ENCODE measurements around the gene GPX8. TPM values are rescaled to one million over a fixed set of nuclear protein-coding genes. Genes with fewer than 3 reads are reported as not detected.

GPX8 gene
- polyA plus RNA-seq, 1 of the 3 experiments (the other 2 are of a cell fraction): 30.1 TPM

DNA sequence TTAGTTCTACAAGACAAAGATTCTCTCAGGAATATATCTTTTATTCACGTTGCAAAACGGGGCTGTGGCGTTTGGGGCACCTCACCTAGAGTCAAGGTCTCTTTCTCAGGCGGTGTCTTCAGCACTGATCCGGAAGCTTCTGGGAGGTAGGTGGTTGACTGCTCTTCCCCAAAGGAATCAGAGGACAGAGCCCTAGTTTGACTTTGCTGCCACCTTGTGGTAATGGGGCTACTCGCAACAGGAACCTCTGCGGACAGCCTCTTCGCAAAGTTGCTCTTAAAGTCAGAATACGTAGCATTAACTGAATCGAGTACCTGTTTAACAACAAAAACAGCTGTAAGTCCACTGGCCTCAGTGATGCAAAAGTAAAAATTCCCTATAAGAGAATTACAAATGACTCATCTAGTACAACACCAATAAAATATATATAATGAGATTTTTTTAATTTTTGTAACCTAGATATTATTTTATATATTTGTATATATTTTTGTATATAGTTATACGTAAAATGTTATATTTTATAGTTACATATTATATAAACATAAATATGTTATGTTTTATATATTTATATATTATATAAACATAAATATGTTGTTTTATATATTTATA lies 13.3 kb upstream of the GPX8 start:
- H3K9ac ChIP-seq: no peak overlapping the region
- no peaks in the 10 kb centered on the region for H4K20me1 ChIP-seq (ENCODE audit: insufficient read depth)
- H3K4me1 ChIP-seq (ENCODE audit: control insufficient read depth in 1 of 2, insufficient read depth in 2 of 2, low read depth in 1 of 2, low read length in 1 of 2): no peaks in the 10 kb centered on the region
- 9% methylated on average over 11 of the region's 11 CpGs for WGBS (ENCODE audit: low lambda C conversion rate)
- no peaks in the 10 kb centered on the region for H3K9me3 ChIP-seq
- no peak overlapping the region; a peak in 1 of 4 replicates for H3K4me3 ChIP-seq (ENCODE audit: low read depth in 2 of 2, low read length in 1 of 2)
- peaks cover 6% of the 10 kb centered on the region; the same call in 1 of the 2 replicates for H3K27me3 ChIP-seq (ENCODE audit: insufficient read depth)
- H3K27ac ChIP-seq (ENCODE audit: low read depth in 2 of 2, low read length in 1 of 2): no peak overlapping the region
- H2AFZ ChIP-seq (ENCODE audit: low read depth): no peak overlapping the region; the same call in 1 of the 2 replicates
- ChIA-PET CTCF (interaction anchor here (0.6 to 1.7 kb wide), 25 partner anchors 8 to 279 kb away, joined by 3 to 15 read pairs (median 4); partner anchors contain the start of genes ESM1 and GPX8), POLR2A (no interaction called here)
- H3K4me2 ChIP-seq: 0 out of 2 replicates have a peak overlapping the region, but pooled peaks have one; percentile 44
- DNase-seq: peak; percentile 60
- TF ChIP-seq RAD21 (IDR thresholded peaks at IDR 0.05; ENCODE audit: low read length): peak; percentile 88
- peak; percentile 17; the same call in 1 of the 2 replicates for TF ChIP-seq NRF1 (IDR thresholded peaks at IDR 0.05; ENCODE audit: low read depth, low read length)
- no peak for TF ChIP-seq TAF1 (IDR thresholded peaks at IDR 0.05; ENCODE audit: borderline replicate concordance, low read depth, low read length)
- TF ChIP-seq, protein P1, sequence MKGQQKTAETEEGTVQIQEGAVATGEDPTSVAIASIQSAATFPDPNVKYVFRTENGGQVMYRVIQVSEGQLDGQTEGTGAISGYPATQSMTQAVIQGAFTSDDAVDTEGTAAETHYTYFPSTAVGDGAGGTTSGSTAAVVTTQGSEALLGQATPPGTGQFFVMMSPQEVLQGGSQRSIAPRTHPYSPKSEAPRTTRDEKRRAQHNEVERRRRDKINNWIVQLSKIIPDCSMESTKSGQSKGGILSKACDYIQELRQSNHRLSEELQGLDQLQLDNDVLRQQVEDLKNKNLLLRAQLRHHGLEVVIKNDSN (IDR thresholded peaks at IDR 0.05; ENCODE audit: borderline replicate concordance, low read depth): no peak
- TF ChIP-seq, protein P2, sequence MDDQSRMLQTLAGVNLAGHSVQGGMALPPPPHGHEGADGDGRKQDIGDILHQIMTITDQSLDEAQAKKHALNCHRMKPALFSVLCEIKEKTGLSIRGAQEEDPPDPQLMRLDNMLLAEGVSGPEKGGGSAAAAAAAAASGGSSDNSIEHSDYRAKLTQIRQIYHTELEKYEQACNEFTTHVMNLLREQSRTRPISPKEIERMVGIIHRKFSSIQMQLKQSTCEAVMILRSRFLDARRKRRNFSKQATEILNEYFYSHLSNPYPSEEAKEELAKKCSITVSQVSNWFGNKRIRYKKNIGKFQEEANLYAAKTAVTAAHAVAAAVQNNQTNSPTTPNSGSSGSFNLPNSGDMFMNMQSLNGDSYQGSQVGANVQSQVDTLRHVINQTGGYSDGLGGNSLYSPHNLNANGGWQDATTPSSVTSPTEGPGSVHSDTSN (IDR thresholded peaks at IDR 0.05): no peak
- TF ChIP-seq, protein P3, sequence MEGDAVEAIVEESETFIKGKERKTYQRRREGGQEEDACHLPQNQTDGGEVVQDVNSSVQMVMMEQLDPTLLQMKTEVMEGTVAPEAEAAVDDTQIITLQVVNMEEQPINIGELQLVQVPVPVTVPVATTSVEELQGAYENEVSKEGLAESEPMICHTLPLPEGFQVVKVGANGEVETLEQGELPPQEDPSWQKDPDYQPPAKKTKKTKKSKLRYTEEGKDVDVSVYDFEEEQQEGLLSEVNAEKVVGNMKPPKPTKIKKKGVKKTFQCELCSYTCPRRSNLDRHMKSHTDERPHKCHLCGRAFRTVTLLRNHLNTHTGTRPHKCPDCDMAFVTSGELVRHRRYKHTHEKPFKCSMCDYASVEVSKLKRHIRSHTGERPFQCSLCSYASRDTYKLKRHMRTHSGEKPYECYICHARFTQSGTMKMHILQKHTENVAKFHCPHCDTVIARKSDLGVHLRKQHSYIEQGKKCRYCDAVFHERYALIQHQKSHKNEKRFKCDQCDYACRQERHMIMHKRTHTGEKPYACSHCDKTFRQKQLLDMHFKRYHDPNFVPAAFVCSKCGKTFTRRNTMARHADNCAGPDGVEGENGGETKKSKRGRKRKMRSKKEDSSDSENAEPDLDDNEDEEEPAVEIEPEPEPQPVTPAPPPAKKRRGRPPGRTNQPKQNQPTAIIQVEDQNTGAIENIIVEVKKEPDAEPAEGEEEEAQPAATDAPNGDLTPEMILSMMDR (IDR thresholded peaks at IDR 0.05): peak; percentile 95
- no peak for TF ChIP-seq GABPA (IDR thresholded peaks at IDR 0.05; ENCODE audit: low read depth)
- no peak for TF ChIP-seq FOXM1 (IDR thresholded peaks at IDR 0.05; ENCODE audit: low read depth)
- peak; percentile 96 for TF ChIP-seq SMC3 (IDR thresholded peaks at IDR 0.05; ENCODE audit: low read depth, low read length)
- H3K9me2 ChIP-seq: no peaks in the 10 kb centered on the region
- H3K79me2 ChIP-seq (ENCODE audit: insufficient read depth): no peaks in the 10 kb centered on the region
- no peaks in the 10 kb centered on the region for H3K36me3 ChIP-seq (replicated peaks in 1 of 2; ENCODE audit: control insufficient read depth in 1 of 2, insufficient read depth in 2 of 2, low read length in 1 of 2)
- H3F3A ChIP-seq (replicated peaks; ENCODE audit: insufficient read depth): peaks cover 6% of the 10 kb centered on the region

DNA sequence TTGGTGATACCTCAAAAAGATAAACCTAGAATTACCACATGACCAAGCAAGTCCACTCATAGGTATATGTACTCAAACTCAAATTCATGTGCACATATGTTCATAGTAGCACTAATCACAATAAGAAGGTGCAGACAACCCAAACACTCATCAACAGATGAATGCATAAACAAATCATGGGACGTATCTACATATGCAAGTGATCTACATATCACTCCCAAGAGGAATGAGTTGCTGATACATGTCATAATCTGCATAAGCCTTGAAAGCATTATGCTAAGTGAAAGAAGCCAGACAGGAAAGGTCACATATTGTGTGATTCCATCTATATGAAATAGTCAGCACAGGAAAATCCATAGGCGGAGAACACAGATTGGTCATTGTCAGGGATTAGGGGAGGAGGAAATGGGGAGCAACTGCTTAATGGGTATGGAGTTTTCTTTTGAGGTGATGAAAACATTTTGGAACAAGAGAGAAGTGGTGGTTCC lies 10.6 kb upstream of the GPX8 start:
- POLR2A ChIA-PET: no interaction called here
- H3K4me1 ChIP-seq (ENCODE audit: control insufficient read depth in 1 of 2, insufficient read depth in 2 of 2, low read depth in 1 of 2, low read length in 1 of 2): peaks cover 0 to 2% of the 10 kb centered on the region in 2 experiments; a peak in 2 of 4 replicates
- no peaks in the 10 kb centered on the region for H3K36me3 ChIP-seq (replicated peaks in 1 of 2; ENCODE audit: control insufficient read depth in 1 of 2, insufficient read depth in 2 of 2, low read length in 1 of 2)
- H3K79me2 ChIP-seq (ENCODE audit: insufficient read depth): no peaks in the 10 kb centered on the region
- TF ChIP-seq, protein P3 (IDR thresholded peaks at IDR 0.05): no peak
- TF ChIP-seq CHD2 (IDR thresholded peaks at IDR 0.05; ENCODE audit: low read length, partially characterized antibody) (no peak), YY1 (IDR thresholded peaks at IDR 0.05; ENCODE audit: low read depth) (no peak), SMC3 (IDR thresholded peaks at IDR 0.05; ENCODE audit: low read depth, low read length) (no peak), EP300 (IDR thresholded peaks at IDR 0.05; ENCODE audit: borderline replicate concordance in 1 of 2, low read depth in 1 of 2, low read length in 1 of 2) (no peak), GATA2 (CRISPR knock-in tag; IDR thresholded peaks at IDR 0.05) (no peak)
- TF ChIP-seq, protein P4, sequence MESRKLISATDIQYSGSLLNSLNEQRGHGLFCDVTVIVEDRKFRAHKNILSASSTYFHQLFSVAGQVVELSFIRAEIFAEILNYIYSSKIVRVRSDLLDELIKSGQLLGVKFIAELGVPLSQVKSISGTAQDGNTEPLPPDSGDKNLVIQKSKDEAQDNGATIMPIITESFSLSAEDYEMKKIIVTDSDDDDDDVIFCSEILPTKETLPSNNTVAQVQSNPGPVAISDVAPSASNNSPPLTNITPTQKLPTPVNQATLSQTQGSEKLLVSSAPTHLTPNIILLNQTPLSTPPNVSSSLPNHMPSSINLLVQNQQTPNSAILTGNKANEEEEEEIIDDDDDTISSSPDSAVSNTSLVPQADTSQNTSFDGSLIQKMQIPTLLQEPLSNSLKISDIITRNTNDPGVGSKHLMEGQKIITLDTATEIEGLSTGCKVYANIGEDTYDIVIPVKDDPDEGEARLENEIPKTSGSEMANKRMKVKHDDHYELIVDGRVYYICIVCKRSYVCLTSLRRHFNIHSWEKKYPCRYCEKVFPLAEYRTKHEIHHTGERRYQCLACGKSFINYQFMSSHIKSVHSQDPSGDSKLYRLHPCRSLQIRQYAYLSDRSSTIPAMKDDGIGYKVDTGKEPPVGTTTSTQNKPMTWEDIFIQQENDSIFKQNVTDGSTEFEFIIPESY (IDR thresholded peaks at IDR 0.05; ENCODE audit: borderline replicate concordance, low read depth): no peak
- H3K4me2 ChIP-seq: no peak overlapping the region
- 24% methylated on average over 2 of the region's 2 CpGs for WGBS (ENCODE audit: low lambda C conversion rate)
- no peak overlapping the region for H2AFZ ChIP-seq (ENCODE audit: low read depth)
- H3K9ac ChIP-seq: no peak overlapping the region
- H3K9me3 ChIP-seq: no peaks in the 10 kb centered on the region
- H3F3A ChIP-seq (replicated peaks; ENCODE audit: insufficient read depth): peaks cover 6% of the 10 kb centered on the region
- no peaks in the 10 kb centered on the region for H4K20me1 ChIP-seq (ENCODE audit: insufficient read depth)
- no peak for DNase-seq
- H3K27me3 ChIP-seq (ENCODE audit: insufficient read depth): no peaks in the 10 kb centered on the region
- CTCF ChIA-PET: no interaction called here
- H3K27ac ChIP-seq (ENCODE audit: low read depth in 2 of 2, low read length in 1 of 2): no peak overlapping the region
- no peaks in the 10 kb centered on the region for H3K9me2 ChIP-seq
- no peak overlapping the region for H3K4me3 ChIP-seq (ENCODE audit: low read depth in 2 of 2, low read length in 1 of 2)

Data from SK-N-SH (cell line).